Brain microvascular endothelial cell (primary cell): Measurements from ENCODE around the gene PLA2G3.

Experiments used
- DNase-seq: peaks from one replicate; pipeline ENCODE4 v3.0.0-alpha.2; 2020
- H3K27ac ChIP-seq: fragments of 250-450 bp; sonication (Bioruptor Pico); 2 replicates; pipeline ENCODE4 v1.5.1; 2020; ENCODE audit warnings: mild to moderate bottlenecking, moderate library complexity
- H3K27me3 ChIP-seq: fragments of 250-450 bp; sonication (Bioruptor Pico); replicated peaks from 2 replicates; pipeline ENCODE4 v1.5.1; 2020; ENCODE audit warnings: mild to moderate bottlenecking
- H3K36me3 ChIP-seq: fragments of 250-450 bp; sonication (Bioruptor Pico); replicated peaks from 2 replicates; pipeline ENCODE4 v1.5.1; 2020; ENCODE audit warnings: mild to moderate bottlenecking
- H3K4me3 ChIP-seq: 2 replicates; pipeline ENCODE4 v1.5.1; 2011; ENCODE audit warnings: low read depth, mild to moderate bottlenecking, control low read depth, low read length, moderate library complexity
- CTCF ChIP-seq: IDR thresholded peaks from 2 replicates; pipeline ENCODE4 v1.5.1; 2011; ENCODE audit warnings: low read depth, mild to moderate bottlenecking, moderate library complexity, low read length, control low read depth, inconsistent platforms; ENCODE audit errors: missing control alignments
- in situ Hi-C: cut with HindIII; loops from 2 replicates; pipeline ENCODE4 v1.10.0; 2017; ENCODE audit warnings: low sequenced_read_pairs, low pct_ligation_motif_present

PLA2G3 gene

GRCh38 chr22:31143537-31143936 lies 3.2 kb upstream of the PLA2G3 start:
- DNase-seq: no peak
- in situ Hi-C loops: no loop called here
- H3K36me3 ChIP-seq: no peaks in the 10 kb centered on the region
- H3K27ac ChIP-seq: no peak overlapping the region
- H3K4me3 ChIP-seq: no peak overlapping the region
- no peak for TF ChIP-seq CTCF
- no peaks in the 10 kb centered on the region for H3K27me3 ChIP-seq

GRCh38 chr22:31143038-31143437 lies 2.7 kb upstream of the PLA2G3 start:
- H3K36me3 ChIP-seq: no peaks in the 10 kb centered on the region
- in situ Hi-C loops: no loop called here
- TF ChIP-seq CTCF: no peak
- no peak for DNase-seq
- no peak overlapping the region for H3K27ac ChIP-seq
- H3K4me3 ChIP-seq: no peak overlapping the region
- no peaks in the 10 kb centered on the region for H3K27me3 ChIP-seq

- in situ Hi-C loops: no loop called here
- Histone ChIP-seq H3K36me3 (no peaks in the 10 kb centered on the region), H3K27me3 (no peaks in the 10 kb centered on the region), H3K4me3 (no peak overlapping the region), H3K27ac (no peak overlapping the region)
- TF ChIP-seq CTCF: no peak
- no peak for DNase-seq
Measured at GRCh38 chr22:31142285-31142684, 2.0 kb upstream of the PLA2G3 start.

- DNase-seq: no peak
Measured at GRCh38 chr22:31141551-31141950, 1.2 kb upstream of the PLA2G3 start.

GRCh38 chr22:31140746-31141145 lies 438 bp upstream of the PLA2G3 start:
- no peak for DNase-seq
- no peak overlapping the region for H3K27ac ChIP-seq
- no peak for TF ChIP-seq CTCF
- H3K27me3 ChIP-seq: no peaks in the 10 kb centered on the region
- H3K4me3 ChIP-seq: no peak overlapping the region
- in situ Hi-C loops: no loop called here
- no peaks in the 10 kb centered on the region for H3K36me3 ChIP-seq

More at GRCh38 chr22:31141551-31141950, 1.2 kb upstream of the PLA2G3 start:
- H3K27me3 ChIP-seq: no peaks in the 10 kb centered on the region
- no peak for TF ChIP-seq CTCF
- in situ Hi-C loops: no loop called here
- no peaks in the 10 kb centered on the region for H3K36me3 ChIP-seq
- no peak overlapping the region for H3K4me3 ChIP-seq
- H3K27ac ChIP-seq: no peak overlapping the region

GRCh38 chr22:31139066-31139465 lies 1.2 kb downstream of the PLA2G3 start:
- no peak for TF ChIP-seq CTCF
- Histone ChIP-seq H3K4me3 (no peak overlapping the region), H3K36me3 (no peaks in the 10 kb centered on the region), H3K27ac (no peak overlapping the region), H3K27me3 (no peaks in the 10 kb centered on the region)
- in situ Hi-C loops: no loop called here
- no peak for DNase-seq
